Measurements from ENCODE around the gene STAT1. TPM values are rescaled to one million over a fixed set of nuclear protein-coding genes. Genes with fewer than 3 reads are reported as not detected.
A peak's percentile ranks its signal among the peaks of the same experiment; 100 is the strongest.

STAT1 gene
- polyA plus RNA-seq, 3 donors from 2014 or later, result 79.4 to 121 (median 99.4) TPM

DNA sequence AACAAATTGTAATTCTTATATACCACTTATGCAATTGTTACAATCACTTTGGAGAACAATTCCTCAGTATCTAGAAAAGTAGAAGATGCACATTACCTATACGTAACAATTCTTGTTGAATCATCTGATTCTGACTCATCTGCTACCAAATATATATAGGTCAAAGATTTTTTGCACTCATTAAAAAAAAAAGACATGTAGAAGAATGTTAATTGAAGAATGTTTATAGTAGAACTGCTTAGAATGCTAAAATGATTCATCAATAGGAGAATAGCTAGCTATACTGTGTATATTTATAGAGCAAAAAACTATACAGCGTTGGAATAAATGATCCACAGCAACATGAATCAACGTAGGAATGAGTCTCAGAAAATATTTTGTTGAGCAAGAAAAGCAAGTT lies 29.5 kb upstream of the STAT1 start:
- Mint-ChIP-seq H3K4me1 (peaks cover 31 to 55% of the 10 kb centered on the region in 2 donors), H3K36me3 (peaks cover 24 to 47% (median 35%) of the 10 kb centered on the region in 3 donors), H3K27me3 (ENCODE audit: low read depth in 3 of 3) (peaks cover 0 to 2% (median 0%) of the 10 kb centered on the region in 3 donors), H3K9me3 (no peaks in the 10 kb centered on the region), H3K27ac (peak overlapping the region in 1 of 6 donors; percentile 35), H3K4me3 (no peak overlapping the region)
- DNase-seq, result no peak

DNA sequence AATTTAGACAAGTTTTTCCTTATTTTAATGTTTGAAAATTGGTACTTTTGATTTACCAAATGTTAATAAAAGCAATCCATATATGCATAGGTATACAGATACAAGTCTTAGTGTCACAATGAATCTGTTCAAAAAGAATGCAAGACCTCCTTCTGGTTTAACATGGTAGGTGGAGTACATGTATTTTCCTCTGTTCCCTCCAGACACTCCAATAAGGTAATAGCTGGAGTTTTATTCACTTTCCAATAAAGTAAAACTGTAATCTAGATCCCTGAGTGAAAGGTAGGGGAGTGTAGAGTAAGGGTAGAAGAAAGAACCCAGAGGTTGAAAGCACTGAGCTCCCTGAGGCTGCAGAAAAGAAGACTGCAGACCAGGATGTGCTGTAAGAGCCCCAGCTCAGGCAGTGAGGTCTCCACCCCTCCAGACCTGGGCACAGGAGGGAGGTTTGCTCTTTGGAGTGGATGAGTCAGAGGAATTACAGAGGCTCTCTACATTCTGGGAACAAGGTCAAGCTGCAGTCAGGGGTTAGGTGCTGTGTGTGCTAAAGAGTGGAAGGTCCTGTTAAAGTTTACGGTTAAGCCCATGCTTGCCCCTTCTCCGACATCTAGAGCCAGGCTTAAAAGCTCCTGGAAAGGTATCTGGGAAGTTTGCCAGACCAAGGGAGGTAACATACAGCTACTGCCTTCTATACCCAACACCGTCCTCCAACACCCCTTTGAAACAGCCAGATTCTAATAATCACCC lies 27.6 kb upstream of the STAT1 start:
- Mint-ChIP-seq H3K27me3 (ENCODE audit: low read depth in 3 of 3) (peaks cover 0 to 2% (median 0%) of the 10 kb centered on the region in 3 donors), H3K27ac (peak overlapping the region in 4 of 6 donors; percentile 4 to 69 (median 58)), H3K4me3 (no peak overlapping the region), H3K4me1 (peaks cover 36 to 59% of the 10 kb centered on the region in 2 donors), H3K36me3 (peaks cover 30 to 58% (median 50%) of the 10 kb centered on the region in 3 donors), H3K9me3 (no peaks in the 10 kb centered on the region)
- no peak for DNase-seq

DNA sequence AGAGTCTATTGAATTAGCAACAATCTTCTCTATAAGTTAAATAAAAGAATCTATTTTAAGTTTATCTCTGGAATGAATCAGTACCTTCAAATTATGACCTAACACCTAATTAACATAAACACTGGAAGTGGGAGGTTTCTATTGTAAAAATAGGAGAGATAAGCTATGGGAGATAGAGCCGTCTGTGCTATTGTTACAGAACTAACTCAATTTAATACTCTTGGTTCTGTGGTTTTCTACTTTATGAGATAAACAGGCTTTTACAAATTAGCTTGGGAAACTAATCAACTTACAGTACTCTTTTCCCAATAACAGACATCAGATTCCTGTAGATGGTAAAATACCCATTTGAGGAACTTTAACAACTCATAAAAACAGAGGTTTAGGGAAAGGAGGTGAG lies 25.6 kb upstream of the STAT1 start:
- Mint-ChIP-seq H3K27ac (peak overlapping the region in 5 of 6 donors; percentile 40 to 94 (median 91)), H3K27me3 (ENCODE audit: low read depth in 3 of 3) (peaks cover 0 to 2% (median 0%) of the 10 kb centered on the region in 3 donors), H3K4me1 (peaks cover 37 to 48% of the 10 kb centered on the region in 2 donors), H3K9me3 (no peaks in the 10 kb centered on the region), H3K4me3 (peak overlapping the region in 2 of 5 donors; percentile 43 to 72), H3K36me3 (peaks cover 26 to 64% (median 53%) of the 10 kb centered on the region in 3 donors)
- DNase-seq, result no peak

DNA sequence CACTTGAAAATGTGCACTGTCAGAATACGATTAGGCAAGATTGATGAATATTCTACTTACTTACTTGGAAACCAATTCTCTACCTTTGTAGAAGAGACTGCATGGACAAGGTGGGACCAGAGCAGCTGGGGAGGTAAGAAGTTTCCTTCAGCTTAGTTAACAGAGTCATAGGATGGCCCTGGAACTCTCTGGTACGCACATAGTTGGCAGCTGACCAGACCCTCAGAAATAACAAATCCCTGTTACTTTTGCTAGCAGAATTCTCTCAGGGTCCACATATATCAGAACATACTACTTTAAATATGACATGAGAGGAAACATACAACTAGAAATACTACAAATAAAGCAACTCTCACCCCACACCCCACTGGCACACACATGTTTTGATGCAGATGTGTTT lies 24.8 kb upstream of the STAT1 start:
- H3K27me3 Mint-ChIP-seq (ENCODE audit: low read depth in 3 of 3), result peaks cover 0 to 2% (median 0%) of the 10 kb centered on the region in 3 donors
- H3K27ac Mint-ChIP-seq, result peak overlapping the region; percentile 85 to 96 (median 92)
- no peak for DNase-seq
- H3K9me3 Mint-ChIP-seq, result no peaks in the 10 kb centered on the region
- H3K4me3 Mint-ChIP-seq, result peak overlapping the region; percentile 58 to 76 (median 72)
- H3K4me1 Mint-ChIP-seq, result peaks cover 37 to 45% of the 10 kb centered on the region in 2 donors
- H3K36me3 Mint-ChIP-seq, result peaks cover 26 to 61% (median 46%) of the 10 kb centered on the region in 3 donors

DNA sequence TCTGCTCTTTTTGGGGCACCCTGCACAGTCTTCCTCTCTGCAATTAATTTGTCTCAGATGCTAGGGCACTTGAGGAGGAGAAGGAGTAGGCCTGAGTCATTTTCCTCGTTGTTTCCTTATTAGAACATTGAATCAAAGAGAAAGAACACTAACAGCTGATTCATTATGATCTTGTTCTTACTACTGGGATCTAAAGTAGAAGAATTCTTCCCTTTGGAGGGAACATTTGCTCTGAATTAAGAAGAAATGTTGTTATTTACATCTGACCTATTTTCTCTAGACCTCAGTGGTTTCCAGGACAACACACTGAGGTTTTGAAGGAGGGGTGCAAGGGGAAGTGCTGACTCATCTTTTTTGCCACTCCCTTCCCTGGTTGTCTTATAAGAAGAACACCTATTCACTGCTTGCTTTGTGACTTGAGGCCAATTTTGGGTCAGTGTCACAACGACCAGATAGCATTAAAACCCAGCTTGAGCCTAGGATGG lies 24.3 kb upstream of the STAT1 start:
- Mint-ChIP-seq H3K27ac (peak overlapping the region; percentile 85 to 96 (median 92)), H3K36me3 (peaks cover 27 to 63% (median 46%) of the 10 kb centered on the region in 3 donors), H3K9me3 (no peaks in the 10 kb centered on the region), H3K27me3 (ENCODE audit: low read depth in 3 of 3) (peaks cover 0 to 2% (median under 1%) of the 10 kb centered on the region in 3 donors), H3K4me1 (peaks cover 37 to 45% of the 10 kb centered on the region in 2 donors), H3K4me3 (peak overlapping the region; percentile 58 to 76 (median 72))
- peak; percentile 32 to 66 (median 48) for DNase-seq

DNA sequence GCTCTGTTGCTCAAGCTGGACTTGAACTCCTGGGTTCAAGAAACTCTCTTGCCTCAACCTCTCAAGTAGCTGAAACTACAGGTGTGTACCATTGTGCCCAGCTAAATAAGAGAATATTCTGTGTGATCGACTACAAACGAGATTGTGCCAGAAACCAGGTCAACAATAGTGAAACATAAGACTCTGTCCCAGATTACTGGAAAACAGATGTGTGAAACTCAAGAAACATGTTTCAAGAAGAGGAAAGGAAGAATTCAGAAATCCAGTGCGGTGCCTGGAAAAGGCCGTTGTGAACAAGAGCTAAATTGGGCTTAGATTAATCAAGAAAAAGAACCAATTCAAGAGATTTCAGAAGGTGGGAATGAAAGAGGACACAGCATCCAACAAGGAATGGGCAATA lies 23.4 kb upstream of the STAT1 start:
- Mint-ChIP-seq H3K4me3 (peak overlapping the region in 2 of 5 donors; percentile 14 to 72), H3K36me3 (peaks cover 33 to 68% (median 49%) of the 10 kb centered on the region in 3 donors), H3K27ac (peak overlapping the region; percentile 85 to 96 (median 92))

DNA sequence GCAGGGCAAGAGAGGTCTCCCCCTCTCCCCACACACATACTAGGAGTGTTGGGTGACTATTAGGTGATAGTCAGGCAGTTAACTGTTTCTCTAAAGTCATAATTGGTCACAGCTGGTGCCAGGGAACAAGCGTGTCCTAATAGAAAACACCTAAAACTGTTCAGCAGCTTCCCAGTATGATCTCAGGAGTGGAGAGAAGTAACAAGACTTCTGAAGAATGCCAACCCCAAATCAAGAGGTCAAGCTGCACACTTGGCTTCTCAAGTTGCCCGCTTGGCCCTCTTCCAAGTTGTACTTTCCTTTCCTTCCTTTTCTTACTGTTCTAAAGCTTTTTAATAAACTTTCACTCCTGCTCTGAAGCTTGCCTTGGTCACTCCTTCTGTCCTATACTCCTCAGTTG lies 22.4 kb upstream of the STAT1 start:
- Mint-ChIP-seq H3K4me3 (no peak overlapping the region), H3K27me3 (ENCODE audit: low read depth in 3 of 3) (peaks cover 0 to 5% (median under 1%) of the 10 kb centered on the region in 3 donors), H3K36me3 (peaks cover 25 to 69% (median 42%) of the 10 kb centered on the region in 3 donors), H3K4me1 (peaks cover 33 to 39% of the 10 kb centered on the region in 2 donors), H3K27ac (peak overlapping the region; percentile 62 to 80 (median 67)), H3K9me3 (no peaks in the 10 kb centered on the region)
- DNase-seq, result no peak

More for the DNA sequence above, 23.4 kb upstream of the STAT1 start:
- Mint-ChIP-seq H3K9me3 (no peaks in the 10 kb centered on the region), H3K4me1 (peaks cover 37 to 45% of the 10 kb centered on the region in 2 donors), H3K27me3 (ENCODE audit: low read depth in 3 of 3) (peaks cover 0 to 4% (median 2%) of the 10 kb centered on the region in 3 donors)
- no peak for DNase-seq

DNA sequence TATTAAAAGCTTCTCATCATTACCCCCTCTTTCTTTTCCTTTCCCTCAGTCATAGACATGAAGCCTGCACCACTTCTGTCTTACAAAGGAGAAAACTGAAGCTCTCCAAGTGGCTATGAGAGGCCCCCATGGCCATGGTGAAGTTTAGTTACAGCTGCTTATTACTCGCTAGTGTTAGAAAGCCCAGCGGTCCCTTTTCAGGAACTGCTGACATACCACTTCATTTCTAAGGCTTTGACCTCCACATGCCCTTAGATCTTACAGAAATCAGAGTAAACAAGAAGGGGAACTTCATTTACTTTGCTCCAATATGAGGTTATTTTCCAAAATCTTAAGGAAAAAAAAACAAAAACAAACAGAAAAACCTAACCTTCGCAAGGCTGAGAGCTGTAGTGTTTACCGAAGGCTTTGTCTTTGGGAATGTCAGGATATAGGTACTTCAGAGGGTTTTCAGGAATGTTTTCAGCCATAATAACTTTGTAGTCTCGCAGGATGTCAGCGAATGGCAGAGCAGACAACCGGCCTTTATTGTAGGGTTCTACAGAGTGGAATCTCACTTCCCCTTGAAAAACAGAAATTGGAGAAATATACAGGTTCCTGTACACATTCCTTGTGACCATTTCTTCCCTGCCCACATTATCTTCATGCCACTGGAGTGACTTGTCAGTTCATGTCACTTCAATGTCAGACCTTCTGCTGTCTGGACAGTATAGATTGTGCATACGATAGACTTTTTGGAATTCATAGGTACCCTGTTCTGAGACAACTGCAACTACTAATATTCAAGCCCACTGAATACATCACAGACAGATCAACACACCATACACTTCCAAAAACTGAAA lies 18.8 kb upstream of the STAT1 start:
- peak overlapping the region; percentile 5 to 88 (median 22) for H3K27ac Mint-ChIP-seq
- H3K27me3 Mint-ChIP-seq (ENCODE audit: low read depth in 3 of 3), result peaks cover 0 to 7% (median 3%) of the 10 kb centered on the region in 3 donors
- H3K9me3 Mint-ChIP-seq, result no peaks in the 10 kb centered on the region
- peaks cover 45 to 53% of the 10 kb centered on the region in 2 donors for H3K4me1 Mint-ChIP-seq
- peaks cover 25 to 62% (median 33%) of the 10 kb centered on the region in 3 donors for H3K36me3 Mint-ChIP-seq
- DNase-seq, result no peak
- H3K4me3 Mint-ChIP-seq, result no peak overlapping the region

DNA sequence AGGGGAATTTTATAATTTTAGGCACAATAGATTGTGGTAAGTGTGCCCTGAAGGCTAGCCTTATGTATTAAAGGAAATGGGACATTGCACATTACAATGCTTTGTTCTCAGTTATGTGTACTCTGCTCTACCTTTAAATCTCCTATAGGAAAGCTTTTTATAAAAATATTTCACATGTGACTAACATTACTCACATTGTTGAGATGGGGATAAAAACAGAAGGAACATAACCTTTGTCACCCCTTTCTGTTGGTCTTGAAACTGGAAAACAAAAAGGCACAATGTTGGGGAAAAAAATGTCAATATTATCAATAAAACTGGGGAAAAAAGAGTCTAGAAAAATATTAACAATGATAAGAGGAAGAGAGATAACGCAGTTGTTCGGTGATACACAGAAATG lies 17.3 kb upstream of the STAT1 start:
- H3K4me1 Mint-ChIP-seq, result peaks cover 38 to 46% of the 10 kb centered on the region in 2 donors
- H3K4me3 Mint-ChIP-seq, result no peak overlapping the region
- peaks cover 15 to 51% (median 20%) of the 10 kb centered on the region in 3 donors for H3K36me3 Mint-ChIP-seq
- H3K27ac Mint-ChIP-seq, result peak overlapping the region; percentile 64 to 88 (median 80)
- no peaks in the 10 kb centered on the region for H3K9me3 Mint-ChIP-seq
- H3K27me3 Mint-ChIP-seq (ENCODE audit: low read depth in 3 of 3), result peaks cover 0 to 12% (median 9%) of the 10 kb centered on the region in 3 donors
- DNase-seq, result no peak

DNA sequence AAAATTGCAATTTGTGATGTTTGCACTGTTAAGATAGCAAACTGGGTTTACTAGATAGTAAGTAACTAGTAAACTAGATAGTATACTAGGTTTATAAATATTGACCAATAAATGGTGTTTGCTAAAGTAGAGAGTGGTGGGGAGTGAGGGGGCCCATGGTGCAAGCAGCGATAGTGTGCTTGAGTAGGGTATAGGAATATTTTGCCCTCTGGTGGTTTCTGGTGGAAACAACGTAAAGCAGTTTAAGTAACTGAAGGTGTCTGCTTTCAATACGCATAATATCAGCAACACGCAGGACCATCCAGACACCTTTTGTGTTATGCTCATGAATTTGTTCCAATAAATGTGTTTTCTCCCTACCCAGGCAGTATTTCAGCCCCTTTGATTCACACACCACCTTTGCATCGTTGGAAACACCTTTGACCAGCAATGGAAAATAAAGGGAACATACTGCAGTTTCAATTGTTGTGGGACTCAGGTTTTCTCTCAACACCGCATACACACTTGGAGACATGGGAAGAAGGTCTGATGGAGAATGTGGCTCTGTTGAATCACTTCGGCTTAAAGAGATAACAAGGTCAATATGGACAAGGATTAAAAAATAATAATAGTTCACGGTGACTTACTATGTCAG lies 16.7 kb upstream of the STAT1 start:
- peak overlapping the region in 1 of 5 donors; percentile 2 for H3K4me3 Mint-ChIP-seq
- peaks cover 15 to 53% (median 25%) of the 10 kb centered on the region in 3 donors for H3K36me3 Mint-ChIP-seq
- H3K27me3 Mint-ChIP-seq (ENCODE audit: low read depth in 3 of 3), result peaks cover 0 to 15% (median 13%) of the 10 kb centered on the region in 3 donors
- peaks cover 38 to 46% of the 10 kb centered on the region in 2 donors for H3K4me1 Mint-ChIP-seq
- DNase-seq, result peak; percentile 38 to 52 (median 43)
- H3K27ac Mint-ChIP-seq, result peak overlapping the region; percentile 64 to 88 (median 80)
- H3K9me3 Mint-ChIP-seq, result no peaks in the 10 kb centered on the region

DNA sequence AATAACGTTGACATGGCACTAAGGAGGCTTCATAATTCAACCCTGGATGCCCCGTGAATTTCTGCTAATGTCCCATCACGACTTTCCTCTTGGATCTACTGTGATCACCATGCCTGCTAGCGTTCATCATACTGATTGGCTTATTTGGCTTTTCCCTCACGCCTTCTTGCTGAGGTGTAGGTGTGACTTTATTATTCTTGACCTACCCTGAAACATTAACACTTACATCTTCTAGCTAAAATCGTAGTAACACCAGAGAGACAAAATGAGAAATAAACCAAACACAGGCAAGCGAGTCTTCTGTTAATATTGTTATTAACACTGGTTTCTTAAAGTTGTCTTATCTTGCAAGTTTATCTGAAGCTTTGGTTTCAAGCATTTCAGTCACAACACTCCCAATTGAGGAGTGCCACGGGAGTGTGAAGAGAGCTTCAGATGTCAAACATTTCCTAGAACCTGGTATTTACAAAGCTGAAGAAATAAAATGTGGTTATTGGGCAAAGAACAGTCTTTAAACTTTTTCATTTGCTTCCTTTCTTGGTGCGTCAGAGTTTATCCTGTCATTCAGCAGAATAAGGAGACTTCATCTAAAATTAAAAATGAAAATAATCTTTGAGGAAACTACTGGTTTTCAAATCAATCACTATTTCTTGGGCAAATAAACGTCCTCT lies 15.4 kb upstream of the STAT1 start:
- H3K4me3 Mint-ChIP-seq, result peak overlapping the region; percentile 30 to 69 (median 62)
- H3K27me3 Mint-ChIP-seq (ENCODE audit: low read depth in 3 of 3), result peaks cover 0 to 15% (median 13%) of the 10 kb centered on the region in 3 donors
- peaks cover 11 to 47% (median 25%) of the 10 kb centered on the region in 3 donors for H3K36me3 Mint-ChIP-seq
- H3K4me1 Mint-ChIP-seq, result peaks cover 42 to 58% of the 10 kb centered on the region in 2 donors
- H3K27ac Mint-ChIP-seq, result peak overlapping the region; percentile 77 to 88 (median 83)
- no peak for DNase-seq
- H3K9me3 Mint-ChIP-seq, result no peaks in the 10 kb centered on the region

DNA sequence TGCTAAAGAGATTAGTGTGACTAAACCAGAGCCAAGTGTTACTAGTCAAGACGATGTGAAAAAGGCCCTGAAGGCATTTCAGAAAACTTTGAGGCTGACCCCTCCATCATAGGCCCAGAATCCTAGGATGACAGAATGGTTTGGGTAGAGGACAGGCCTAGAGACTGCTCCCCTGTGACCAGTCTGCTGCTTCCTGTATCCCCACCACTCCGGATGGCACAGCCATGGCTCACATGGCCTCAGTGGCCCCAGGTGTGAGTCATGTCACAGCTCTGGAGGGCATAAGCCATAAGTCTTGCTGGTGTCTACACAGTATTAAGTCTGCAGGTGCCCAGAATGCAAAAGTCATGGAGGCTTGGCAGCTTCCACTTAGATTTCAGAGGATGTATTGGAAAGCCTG lies 12.4 kb upstream of the STAT1 start:
- Mint-ChIP-seq H3K27ac (peak overlapping the region; percentile 41 to 88 (median 70)), H3K4me1 (peaks cover 42 to 57% of the 10 kb centered on the region in 2 donors), H3K27me3 (ENCODE audit: low read depth in 3 of 3) (peaks cover 0 to 15% (median 8%) of the 10 kb centered on the region in 3 donors), H3K9me3 (no peaks in the 10 kb centered on the region), H3K4me3 (no peak overlapping the region), H3K36me3 (peaks cover 0 to 23% (median 14%) of the 10 kb centered on the region in 3 donors)
- no peak for DNase-seq

Data from immature natural killer cell (primary cell).